ENCODE measurements around the gene DNMBP.

DNA sequence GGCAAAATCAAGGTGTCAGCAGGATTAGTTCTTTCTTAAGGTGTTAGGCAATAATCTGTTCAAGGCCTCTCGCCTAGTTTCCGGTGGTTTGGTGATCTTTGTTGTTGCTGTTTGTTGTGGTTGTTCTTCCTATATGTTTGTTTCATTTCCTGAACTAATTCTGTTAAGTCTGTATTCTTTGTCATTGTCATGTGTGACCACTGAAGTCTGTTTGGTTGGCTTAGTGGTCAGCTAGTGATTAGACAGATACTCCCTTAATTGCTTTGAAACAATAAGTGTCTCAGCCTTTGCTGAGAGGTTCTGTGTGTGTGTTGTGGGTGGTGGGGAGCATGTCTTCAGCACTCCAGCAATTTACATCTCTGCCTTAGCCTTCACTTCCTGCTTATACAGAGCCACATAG lies 181.3 kb downstream of the DNMBP start:
- TF ChIP-seq POLR2AphosphoS5 (IDR thresholded peaks at IDR 0.05; ENCODE audit: low read depth, low read length), result no peak
- TF ChIP-seq, protein P1, sequence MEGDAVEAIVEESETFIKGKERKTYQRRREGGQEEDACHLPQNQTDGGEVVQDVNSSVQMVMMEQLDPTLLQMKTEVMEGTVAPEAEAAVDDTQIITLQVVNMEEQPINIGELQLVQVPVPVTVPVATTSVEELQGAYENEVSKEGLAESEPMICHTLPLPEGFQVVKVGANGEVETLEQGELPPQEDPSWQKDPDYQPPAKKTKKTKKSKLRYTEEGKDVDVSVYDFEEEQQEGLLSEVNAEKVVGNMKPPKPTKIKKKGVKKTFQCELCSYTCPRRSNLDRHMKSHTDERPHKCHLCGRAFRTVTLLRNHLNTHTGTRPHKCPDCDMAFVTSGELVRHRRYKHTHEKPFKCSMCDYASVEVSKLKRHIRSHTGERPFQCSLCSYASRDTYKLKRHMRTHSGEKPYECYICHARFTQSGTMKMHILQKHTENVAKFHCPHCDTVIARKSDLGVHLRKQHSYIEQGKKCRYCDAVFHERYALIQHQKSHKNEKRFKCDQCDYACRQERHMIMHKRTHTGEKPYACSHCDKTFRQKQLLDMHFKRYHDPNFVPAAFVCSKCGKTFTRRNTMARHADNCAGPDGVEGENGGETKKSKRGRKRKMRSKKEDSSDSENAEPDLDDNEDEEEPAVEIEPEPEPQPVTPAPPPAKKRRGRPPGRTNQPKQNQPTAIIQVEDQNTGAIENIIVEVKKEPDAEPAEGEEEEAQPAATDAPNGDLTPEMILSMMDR (IDR thresholded peaks at IDR 0.05; ENCODE audit: control extremely low read depth in 1 of 3, insufficient read depth in 1 of 3, low read depth in 1 of 3, low read length in 3 of 3), result no peak
- no peak for TF ChIP-seq BRCA1 (IDR thresholded peaks at IDR 0.05; ENCODE audit: low read depth, low read length)
- no peak for TF ChIP-seq CREB1 (IDR thresholded peaks at IDR 0.05)
- TF ChIP-seq SIX5 (IDR thresholded peaks at IDR 0.05; ENCODE audit: low read depth, low read length), result no peak
- TF ChIP-seq EZH2 (IDR thresholded peaks at IDR 0.05; ENCODE audit: low read depth, low read length, severe bottlenecking), result no peak
- no peak for TF ChIP-seq RFX5 (IDR thresholded peaks at IDR 0.05; ENCODE audit: borderline replicate concordance, low read depth, low read length)
- no peak for TF ChIP-seq SP1 (IDR thresholded peaks at IDR 0.05; ENCODE audit: low read depth, low read length)
- no peak for TF ChIP-seq SIN3A (conservative IDR thresholded peaks at IDR 0.05 in 1 of 2, IDR thresholded peaks at IDR 0.05 in 1 of 2; ENCODE audit: low read depth in 1 of 2, low read length in 2 of 2)

All from H1 (cell line).